DMS153 treated with DMSO at 0.1 percent for 48 hours (cell line): Measurements from ENCODE around the gene CEBPE.

Experiments used
- DNase-seq: peaks from one replicate; lab custom pipeline; 2025; ENCODE audit not compliant: unreplicated experiment; lab: John Stamatoyannopoulos, UW

CEBPE gene

DNA sequence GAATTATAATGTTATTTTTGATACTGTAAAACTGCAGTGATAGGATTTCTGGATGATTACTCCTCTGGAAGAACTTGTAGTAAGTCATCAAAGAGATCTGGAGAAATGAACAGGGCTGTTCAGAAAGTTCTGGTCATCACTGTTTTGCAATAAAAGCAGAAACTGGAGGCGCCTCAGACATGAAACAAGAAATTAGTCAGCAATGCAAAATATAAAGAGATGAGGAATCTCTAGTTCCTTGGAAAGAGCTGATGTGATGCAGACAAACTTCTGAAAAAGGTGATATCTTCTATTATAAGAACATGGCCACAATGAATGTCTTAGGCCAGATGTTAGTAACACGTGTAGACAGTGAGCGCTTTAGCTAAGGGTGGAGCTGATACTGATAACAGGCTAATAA is 33.6 kb downstream of the CEBPE start:
- DNase-seq = no peak

DNA sequence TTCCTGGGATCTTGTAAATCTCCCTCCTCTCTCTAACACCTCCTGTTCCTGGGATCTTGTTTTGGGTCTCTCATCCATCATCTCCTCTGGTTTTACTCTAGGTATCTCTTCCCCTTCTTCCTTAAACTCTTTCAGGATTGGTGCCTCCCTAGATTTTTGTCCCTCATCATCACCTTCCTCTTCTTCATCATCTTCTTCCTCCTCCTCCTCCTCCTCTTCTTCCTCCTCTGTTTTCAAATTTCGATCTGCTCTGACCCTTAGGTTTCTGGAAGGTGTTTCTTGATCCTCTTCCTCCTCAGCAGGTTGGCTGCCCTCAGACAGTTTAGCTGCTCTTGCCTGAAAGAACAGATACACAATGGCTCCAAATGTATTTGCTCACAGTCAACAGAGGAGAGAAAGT is 38.6 kb downstream of the CEBPE start:
- DNase-seq = no peak

DNA sequence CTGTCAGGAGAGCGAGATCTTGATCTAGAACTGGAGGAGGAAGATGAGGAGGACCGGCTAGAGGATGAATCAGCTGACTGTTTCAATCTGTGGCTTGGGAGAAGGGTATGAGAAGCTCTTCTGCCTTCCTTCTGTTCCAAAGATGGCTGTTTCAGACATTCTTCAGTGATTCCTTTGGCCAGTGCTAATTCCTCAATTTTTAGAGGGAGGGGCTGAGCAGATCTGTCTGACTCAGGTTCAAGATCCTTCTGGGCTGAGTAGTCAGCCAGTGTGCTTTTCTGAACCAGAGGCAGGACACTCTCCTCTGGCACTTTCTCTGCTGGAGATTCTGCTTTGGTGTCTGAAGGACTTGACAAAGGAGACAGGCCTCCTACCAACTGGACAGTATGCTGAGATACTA is 39.3 kb downstream of the CEBPE start:
- DNase-seq = no peak

DNA sequence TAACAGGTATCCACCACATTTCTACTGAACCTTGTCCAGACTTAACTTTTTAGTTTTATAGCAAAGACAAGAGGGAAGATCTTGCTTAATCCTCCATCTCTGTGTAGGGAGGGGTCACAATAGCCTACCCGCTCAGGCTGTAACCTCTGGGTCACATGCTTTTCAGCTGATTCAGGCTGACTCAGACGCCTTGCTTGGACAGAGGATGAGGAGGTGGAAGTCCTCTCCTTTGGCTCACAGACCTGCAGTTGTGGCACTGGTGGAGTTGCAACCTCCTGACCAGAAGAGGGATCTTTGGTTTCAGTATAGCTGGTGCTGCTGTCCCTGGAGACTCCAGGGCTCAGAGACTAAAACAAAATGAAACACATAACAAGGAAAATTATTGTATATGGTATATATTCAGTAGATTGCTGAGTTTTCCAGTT is 40.4 kb downstream of the CEBPE start:
- no peak for DNase-seq

DNA sequence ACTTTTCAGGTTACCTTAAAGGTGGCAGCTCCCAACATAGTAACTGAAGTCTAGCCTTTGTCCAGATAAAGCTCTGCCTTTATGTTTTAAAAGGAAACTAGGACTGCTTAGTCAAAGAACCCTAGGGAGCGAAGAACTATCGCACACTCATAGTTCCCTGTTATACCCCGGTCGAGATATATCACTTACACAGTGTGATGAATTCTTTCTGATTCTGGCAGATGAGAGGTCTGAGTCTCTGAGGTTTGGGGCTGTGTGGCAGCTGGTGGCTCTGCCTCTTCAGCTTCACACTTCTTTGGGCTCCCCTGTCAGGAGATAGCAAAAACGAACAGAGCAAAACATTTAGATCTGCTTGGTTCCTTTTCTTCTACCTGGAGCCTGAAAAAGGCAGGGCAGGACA is 41.1 kb downstream of the CEBPE start:
- no peak for DNase-seq

DNA sequence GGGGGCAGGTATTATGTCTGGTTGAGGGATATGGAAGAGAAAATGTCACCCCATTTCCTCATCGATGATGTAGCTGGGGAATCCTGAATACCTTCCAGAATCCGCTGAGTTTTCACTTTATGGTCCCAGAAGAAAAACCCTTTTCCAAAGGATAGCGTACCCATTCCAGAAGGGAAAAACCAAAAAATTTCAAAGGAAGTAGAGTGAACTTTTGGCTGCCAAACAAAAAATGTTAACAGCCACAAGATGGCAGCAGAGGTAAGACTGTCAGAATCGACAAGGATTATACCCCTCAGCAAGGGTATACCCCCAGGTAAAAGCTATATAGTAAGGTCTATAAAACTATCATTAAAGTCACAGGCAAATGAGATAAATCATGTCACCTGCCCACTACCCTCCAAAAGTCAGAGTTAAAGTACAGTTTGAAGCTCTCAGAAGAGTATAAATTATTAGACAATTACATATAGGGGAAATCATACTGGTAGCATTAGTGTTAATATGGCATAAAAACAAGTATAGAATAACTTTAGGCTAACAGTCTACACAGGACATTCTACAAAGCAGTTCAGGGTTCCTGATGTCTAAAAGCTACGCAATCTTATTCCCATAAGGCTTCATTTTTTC is 42.2 kb downstream of the CEBPE start:
- no peak for DNase-seq

DNA sequence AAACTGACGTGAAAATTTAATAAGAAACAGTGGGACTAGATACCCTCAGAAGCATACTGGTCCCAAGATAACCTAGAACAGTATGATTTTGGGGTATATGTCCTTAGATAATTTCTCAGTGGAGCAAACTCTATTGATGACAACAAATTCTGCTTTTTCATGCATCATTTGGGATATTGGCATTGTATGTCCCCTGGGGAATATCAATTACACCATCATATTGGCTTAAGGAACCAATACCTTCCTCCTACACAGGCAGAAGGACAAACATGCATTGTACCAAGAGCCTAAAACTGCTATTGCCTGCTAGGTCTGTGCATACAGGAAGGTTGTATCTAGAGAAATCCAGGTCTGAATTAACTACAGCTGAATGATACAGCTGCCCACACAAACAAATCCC is 44.1 kb downstream of the CEBPE start:
- no peak for DNase-seq

DNA sequence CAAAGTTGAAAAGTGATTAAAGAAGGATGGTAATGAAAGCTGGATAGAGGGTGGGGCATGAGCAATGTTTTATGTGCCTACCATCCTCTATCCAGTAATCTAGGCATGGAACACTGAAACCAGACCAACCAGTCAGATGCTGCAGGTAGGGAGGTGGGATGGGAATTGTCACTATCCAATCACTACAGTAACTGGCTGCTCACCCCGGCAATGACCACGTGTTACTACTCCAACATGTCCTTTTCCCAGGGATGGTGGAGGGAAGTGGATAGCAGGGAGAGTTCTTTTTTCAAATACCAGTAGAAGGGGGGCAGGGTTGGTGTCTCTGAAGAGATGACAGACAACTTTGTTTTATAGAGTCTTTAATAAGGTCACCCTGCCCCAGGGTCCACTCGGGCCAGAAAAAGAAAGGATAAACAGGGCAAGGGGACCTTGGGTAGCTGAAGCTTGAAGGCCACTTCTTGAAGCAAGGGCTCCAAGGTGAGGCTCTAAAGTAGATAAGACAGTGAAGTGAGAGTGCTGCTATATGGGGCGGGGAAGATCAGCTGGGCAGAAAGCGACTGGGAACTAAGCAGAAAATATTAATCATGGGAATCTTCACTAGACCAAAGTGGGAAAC is 47.0 kb downstream of the CEBPE start:
- no peak for DNase-seq

DNA sequence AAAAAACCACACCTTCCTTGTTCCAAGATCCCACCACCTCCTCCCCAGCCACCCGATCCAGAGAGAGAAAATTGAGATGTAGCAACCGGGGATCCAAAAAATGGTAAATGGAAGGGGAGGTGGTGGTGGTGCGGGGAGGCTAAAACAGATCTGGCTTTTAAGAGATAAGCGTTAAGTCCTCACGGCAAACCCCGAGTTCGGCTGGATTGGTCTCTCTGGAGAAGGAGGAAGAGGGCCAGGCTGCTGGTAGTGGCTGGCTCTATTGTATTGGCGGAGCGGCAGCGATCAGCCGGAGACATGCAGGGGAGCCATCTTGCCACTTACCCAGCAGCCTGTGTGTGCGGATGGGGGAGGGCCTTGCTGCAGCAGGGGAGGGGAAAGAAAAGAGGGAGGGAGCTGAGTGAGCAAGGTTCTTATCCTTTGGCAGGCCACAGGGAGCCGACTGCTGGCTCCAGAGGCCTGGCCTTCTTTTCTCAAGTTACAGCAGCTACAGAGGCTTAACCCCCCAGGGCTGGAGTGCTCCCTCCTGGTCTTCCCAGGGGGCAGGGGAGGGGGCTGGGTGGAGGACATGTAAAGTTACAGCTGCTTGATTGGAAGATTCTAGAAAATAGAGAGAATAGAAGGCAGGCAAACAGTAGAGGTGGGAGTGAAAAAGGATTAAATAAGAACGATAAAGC is 47.7 kb downstream of the CEBPE start:
- no peak for DNase-seq

DNA sequence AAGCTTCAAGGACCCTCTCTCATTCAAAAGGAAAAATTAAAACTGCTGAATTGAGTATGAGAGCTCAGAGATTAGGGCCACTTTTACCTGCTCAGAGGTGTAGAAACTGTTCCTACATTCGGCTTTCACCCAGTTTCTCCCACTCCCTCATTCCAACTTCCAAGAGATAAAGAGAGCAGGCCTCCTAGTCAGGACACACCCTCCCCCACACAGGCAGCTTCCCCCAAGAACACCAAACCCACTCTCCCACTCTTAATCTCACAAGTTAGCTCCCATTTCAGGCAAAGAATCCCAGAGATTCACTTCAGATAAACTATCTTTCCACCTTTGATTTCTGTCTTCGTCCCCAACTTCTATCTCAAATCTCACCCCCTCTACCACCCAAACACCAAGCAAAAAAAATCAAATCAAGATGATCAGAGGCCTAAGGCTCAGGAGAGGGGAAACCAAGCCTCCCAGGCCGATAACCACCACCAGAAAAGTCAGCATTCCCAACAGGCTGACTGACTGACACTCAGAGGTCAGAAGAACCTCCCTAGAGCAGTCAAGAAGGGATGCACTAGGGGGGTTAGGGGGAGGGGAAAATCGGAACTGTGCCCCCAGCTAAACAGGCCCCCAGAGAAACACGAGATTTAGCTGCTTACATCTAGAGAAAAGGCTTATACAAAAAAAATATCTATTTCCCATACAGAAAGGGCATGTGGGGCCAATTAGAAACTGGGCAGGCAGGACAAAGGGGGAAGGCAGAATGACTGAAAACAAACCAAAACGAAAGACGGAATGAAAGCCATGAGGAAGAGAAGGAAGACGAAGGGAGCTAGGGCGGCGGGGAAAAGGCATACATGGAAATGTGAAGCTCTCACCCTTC is 48.6 kb downstream of the CEBPE start:
- DNase-seq = no peak

DNA sequence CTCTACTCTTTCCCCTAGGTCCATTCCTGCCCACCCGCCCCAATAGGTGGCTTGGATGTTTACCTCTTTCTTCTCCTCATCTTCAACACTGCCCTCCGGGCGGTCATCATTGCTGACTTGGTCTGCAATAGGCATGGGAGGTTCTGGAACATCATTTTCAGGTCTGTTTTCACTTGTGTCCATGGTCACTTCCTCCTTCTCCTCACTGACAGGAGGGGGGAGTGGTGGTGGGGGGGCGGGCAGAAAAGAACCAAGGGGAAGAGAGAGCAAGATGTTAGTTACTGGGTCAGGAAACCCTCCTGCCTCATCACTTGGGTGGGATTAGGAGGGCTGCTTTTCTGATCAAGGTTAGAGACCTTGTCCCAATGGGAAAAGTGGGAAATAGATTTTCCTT is 49.6 kb downstream of the CEBPE start:
- no peak for DNase-seq

DNA sequence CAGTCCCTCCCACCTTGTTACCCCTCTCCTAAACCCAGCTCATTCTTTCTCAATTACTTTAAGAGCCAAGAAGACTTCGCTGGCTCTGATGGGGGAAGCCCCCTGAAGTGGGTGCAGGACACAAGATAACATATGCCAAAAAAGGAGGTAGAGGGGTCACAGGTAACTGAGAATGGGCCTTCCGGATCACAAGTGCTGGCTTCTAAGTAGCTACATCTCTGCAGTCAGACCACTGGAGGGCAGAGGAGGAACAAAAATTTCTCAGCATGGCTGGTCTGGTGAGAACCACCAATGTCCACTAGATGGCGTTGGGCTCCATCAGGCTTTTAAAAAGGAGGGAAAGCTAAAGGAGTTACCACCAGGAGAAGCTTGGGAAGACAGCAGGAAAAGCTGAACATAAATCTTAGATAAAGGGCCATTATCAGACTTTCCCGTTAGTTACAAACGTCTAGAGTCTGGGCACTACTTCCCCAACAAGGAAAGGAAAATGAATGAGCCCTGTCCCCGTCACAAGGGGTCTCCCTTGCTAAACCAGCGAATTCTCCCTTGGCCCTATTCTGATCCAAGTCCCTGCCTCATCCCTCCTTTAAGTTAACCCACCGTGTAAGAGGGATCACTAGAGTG is 50.2 kb downstream of the CEBPE start:
- DNase-seq = no peak

DNA sequence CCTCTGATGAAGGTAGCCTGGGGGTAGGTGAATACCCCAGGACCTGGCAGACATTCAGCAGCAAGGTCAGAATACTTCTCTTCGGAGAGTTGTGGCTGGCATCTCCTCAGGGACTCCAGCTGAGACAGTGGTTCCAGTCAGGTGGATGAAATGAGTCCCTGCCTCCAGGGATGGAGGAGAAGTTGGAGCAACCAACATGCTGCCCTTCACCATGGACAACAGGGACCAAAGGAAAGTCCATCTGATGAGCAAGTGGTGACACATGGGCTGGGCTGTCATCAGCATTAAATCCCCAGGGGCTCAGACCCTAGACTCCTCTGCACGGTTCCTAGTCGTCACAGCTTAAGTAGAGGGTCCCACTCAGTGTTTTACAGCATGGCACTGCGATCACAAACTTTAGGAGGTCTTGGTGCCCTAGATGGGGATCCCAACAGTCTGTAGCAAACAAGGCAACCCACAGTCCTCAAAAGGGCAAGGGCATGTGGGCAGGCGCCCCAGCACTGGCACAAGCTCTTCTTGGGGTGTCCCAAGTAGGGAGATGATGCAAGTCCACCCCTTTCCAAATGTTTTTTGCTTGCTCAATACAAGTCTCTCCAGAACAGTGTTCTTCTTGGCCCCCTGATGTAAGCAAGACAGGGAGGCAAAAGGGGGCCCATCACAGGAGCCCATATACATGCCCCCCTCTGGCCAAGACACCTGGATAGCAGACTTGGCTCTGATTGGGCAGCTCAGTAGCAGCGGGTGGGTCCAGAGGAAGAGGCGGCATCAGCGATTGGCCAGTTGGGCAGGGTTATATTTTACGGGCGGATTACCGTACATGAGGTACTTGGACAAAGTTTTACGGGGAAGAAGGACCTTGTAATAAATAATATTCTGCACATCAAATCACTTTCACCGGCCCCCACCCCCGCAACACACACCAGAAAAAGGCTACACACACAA is 50.9 kb downstream of the CEBPE start:
- DNase-seq = no peak
